ENCODE measurements around the gene PM20D1.

DNA sequence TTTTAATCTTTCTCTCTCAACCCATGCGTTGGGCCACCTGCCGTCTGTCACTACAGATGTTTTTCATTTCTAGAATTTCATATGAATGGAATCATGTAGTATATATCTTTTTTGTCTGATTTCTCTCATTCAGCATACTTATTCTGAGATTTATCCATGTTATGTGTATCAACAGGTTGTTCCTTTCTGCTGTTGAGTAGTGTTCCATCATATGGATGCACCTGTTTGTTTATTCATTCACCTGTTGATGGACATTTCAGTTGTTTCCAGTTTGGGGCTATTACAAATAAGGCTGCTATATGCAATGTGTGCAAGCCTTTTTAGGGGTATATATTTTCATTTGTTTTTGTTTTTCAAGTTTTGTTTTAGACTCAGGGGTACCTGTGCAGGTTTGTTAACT lies 27.5 kb downstream of the PM20D1 start:
- no peak for TF ChIP-seq EZH2 (IDR thresholded peaks at IDR 0.05; ENCODE audit: low read depth)
- TF ChIP-seq, protein P1, sequence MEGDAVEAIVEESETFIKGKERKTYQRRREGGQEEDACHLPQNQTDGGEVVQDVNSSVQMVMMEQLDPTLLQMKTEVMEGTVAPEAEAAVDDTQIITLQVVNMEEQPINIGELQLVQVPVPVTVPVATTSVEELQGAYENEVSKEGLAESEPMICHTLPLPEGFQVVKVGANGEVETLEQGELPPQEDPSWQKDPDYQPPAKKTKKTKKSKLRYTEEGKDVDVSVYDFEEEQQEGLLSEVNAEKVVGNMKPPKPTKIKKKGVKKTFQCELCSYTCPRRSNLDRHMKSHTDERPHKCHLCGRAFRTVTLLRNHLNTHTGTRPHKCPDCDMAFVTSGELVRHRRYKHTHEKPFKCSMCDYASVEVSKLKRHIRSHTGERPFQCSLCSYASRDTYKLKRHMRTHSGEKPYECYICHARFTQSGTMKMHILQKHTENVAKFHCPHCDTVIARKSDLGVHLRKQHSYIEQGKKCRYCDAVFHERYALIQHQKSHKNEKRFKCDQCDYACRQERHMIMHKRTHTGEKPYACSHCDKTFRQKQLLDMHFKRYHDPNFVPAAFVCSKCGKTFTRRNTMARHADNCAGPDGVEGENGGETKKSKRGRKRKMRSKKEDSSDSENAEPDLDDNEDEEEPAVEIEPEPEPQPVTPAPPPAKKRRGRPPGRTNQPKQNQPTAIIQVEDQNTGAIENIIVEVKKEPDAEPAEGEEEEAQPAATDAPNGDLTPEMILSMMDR (conservative IDR thresholded peaks at IDR 0.05), result no peak
